PC-3 (cell line): ENCODE results near the gene NOD1.

Experiments used
- CTCF ChIP-seq: fragments of 300-600 bp; sonication (generic); conservative IDR thresholded peaks from 2 replicates; pipeline ENCODE4 v1.5.1; 2017; ENCODE audit warnings: antibody characterized with exemption, low read depth, mild to moderate bottlenecking, low read length
- EZH2phosphoT487 ChIP-seq: fragments of 300-600 bp; sonication (generic); IDR thresholded peaks from 2 replicates; pipeline ENCODE4 v1.6.1; 2018; ENCODE audit warnings: mild to moderate bottlenecking, antibody characterized with exemption, low read length, borderline replicate concordance

GRCh38 chr7:30380294-30380693 is 98.3 kb downstream of the NOD1 start:
- no peak for TF ChIP-seq EZH2phosphoT487
- TF ChIP-seq CTCF, result no peak
